Activated CD8-positive, alpha-beta memory T cell treated with anti-CD3 and anti-CD28 coated beads, Interleukin-2, amount 50 U/mL, for 24 hours (primary cell): ENCODE measurements around the gene KRTAP10-2.

ENCODE experiments used
- DNase-seq: peaks from one replicate; pipeline ENCODE4 v3.0.0-alpha.2; 2020; ENCODE audit errors: extremely low read depth

KRTAP10-2 gene

DNA sequence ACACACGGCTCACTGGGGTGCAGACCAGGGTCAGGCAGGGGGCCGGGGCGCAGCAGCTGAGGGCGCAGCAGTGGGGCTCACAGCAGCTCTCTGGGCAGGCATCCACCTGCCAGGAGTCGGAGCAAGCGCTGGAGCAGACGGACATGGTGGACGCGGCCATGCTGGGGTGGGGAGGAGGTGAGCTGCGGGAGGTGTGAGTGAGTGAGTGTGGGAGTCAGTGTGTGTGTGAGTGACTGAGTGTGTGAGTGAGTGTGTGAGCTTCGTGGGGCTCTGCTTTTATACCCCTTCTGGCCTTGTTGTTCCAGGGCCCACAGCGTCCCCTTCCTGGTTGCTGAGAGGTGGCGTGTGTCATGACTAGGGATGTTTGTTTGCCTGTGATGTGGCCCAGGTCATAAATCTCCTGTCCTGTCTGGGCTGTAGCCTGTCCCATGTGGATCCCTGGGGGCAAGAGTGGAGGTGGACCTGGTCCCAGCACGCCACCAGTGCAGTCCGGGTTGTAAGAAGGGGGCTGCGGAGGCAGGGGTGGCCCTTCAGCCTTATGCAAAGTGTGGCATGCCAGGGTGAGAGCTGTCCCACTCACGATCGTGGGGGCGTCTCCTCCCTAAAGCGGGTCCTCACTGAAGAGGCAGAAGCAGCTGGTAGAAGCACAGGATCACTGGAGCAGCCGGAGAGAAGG, 11.2 kb downstream of the KRTAP10-2 start, which contains the start of gene KRTAP10-1:
KRTAP10-1 (minus strand) TSS at position 205 of the 676 bp plus-strand sequence; CDS start at position 160, 45 bp downstream.
- DNase-seq: no peak

DNA sequence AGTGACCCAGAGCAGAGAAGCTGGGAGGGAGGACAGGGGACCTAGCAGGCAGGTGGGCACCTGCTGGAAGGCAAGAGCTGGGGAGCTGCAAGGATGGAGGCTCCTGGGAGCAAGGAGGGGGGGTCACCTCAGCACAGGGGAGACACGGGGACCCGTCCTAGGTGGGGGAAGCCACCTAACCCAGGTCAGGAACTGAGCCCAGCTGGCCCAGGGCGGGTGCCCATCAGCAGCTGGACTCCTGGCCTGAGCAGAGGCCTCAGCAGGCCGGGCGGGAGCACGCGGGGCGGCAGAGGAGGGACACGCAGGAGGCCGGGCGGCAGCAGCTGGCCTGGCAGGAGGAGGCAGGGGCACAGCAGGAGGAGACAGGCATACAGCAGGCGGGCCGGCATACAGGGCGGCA, 12.3 kb downstream of the KRTAP10-2 start:
- DNase-seq: no peak

DNA sequence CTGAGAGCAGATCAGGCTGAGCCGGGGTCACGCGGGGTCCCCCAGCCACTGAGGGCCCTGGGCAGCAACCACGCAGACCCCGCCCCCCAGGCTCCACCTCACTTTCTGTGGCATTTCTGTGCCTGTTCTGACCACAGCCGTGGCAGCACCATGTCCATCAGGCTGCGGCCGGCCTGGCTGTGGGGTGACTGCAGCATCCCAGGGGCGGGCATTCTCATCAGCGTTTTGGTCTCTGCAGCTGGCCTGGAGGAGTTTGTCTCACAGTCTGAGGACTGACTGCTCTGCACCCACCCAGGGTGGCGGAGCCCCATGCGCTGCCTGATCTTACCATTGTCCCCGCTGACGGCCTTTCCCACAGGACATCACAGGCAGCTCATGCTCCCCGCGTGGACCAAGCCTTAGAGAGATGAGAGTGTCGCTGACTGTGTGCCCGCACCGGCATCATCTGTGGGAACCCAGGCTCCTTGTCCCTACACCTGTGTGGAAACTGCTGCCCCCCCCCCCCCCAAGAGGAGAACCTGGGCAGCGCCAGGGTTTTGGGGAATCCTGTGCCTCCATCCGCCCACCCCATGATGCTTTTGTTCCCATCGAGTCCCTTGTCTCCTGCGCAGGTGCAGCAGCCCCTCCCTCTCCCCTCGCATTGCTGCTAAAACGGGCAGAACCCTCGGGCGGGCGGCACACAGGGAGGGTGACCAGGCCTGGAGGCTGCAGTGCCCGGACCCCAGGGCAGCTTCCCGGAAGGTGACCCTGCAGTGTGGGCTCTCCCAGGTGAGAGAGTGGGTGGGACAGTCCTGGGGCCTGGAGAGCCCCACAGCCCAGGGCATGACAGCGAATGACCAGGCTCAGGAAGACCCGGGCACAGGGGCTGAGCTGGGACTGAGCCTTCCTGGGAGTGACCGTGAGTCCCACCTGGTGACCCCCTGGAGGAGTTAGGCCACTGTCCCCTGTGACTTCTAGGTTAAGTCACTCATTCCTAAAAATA, 13.1 kb downstream of the KRTAP10-2 start:
- no peak for DNase-seq

DNA sequence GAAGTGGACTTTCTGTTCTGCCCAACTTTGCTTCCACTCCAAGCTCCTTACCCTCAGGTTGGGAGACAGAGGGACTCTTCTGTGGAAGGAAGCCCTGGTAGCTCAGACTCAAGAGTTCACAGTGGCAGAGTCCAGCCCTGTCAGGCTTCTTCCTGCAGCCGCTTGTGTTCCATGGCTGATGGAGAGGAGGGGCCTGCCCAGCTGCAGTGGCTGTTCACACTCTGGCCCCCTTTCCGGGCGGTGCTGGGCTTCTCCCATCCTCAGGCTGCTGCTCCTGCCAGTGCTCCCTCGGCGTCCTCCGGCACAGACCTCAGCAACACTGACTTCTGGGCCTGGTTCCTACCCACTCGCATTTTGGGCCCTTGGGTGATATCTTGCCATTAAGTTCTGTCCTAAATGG, 15.3 kb downstream of the KRTAP10-2 start:
- DNase-seq: no peak

DNA sequence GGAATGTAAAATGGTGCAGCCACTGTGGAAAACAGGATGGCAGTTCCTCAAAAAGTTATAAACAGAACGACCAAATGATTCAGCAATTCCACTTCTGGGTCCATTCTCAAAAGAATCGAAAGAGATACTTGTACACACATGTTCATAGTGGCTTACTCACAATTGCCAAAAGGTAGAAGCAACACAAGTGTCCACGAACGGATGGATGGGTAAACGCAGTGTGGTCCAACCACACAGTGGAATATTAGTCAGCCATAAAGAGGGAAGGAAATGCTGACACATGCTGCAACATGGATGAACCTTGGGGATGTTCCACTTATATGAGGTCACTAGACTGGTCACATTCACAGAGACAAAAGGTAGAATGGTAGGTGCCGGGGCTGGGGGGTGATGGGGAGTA, 16.6 kb downstream of the KRTAP10-2 start:
- DNase-seq: no peak

DNA sequence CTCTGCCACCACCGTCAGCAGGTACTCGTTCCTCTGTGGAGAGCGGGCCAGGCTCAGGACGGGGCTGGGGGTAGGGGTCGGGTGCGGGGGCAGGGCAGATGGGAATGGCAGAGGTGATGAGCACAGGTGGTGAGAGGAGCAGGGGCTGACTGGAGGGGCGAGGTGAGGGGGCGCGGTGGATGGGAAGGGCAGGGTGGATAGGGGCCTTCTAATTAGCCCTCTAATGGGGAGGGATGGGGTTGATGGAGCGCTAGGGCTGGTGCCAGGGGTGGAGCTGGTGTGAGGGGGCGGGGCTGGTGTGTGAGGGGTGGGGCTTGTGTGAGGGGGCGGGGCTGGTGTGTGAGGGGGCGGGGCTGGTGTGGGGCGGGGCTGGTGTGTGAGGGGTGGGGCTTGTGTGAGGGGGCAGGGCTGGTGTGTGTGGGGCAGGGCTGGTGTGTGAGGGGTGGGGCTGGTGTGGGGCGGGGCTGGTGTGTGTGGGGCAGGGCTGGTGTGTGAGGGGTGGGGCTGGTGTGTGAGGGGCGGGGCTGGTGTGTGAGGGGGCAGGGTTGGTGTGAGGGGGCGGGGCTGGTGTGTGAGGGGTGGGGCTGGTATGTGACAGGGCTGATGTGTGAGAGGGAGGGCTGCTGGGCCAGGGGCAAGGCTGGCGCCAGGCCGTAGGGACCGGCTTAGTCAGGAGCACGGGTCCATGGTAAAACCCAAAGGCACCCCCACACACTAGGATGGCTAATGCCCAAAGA, 17.2 kb downstream of the KRTAP10-2 start:
- no peak for DNase-seq

DNA sequence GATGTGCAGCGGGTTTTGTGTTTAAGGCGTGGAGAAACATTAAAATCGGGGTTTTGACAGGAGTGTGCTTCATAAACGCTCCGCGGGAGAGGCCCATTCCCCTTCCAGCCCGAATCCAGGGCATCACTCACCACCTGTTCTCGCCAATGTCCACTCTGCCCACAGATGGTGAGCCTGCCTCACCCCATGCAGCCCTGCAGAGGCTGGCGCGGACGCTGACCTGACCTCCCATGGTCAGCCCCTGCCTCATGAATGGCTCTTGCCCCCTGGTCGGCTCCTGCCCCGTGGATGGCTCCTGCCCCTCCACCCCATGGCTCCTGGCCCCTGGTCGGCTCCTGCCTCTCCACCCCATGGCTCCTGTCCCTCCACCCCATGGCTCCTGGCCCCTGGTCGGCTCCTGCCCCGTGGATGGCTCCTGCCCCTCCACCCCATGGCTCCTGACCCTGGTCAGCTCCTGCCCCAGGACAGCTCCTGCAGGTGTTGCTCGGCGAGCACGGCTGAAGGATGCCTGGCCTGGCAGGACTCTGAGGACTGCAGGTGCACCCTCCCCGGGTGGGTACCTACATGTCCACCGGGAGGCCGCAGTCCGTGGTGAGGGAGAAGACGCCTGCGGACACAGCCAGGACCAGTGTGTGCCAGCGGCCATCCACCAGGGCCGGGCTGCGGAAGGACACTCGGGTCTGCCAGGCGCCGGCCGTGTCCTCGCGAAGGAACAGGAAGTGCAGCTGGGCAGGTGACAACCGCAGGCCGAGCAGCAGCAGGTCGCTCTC, 18.0 kb downstream of the KRTAP10-2 start:
- DNase-seq: no peak

DNA sequence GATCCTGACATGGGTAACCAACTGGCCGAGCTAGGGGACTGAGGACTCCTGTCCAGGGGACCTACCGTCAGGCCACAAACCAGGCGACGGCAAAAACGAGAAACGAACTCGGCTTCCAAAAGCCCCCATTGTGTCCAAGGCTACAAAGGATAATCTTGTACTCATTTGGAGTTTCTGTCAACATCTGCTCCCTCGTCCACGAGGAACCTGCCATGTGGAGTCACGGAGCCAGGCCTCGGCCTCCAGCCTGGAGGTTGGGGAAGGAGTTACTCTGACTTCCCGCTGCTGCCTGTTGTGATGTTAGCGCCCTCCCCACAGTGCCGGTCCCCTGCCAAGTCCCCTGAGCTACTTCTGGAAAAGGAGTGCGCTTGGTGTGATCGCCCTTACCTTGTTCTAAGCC, 18.6 kb downstream of the KRTAP10-2 start:
- DNase-seq: no peak

DNA sequence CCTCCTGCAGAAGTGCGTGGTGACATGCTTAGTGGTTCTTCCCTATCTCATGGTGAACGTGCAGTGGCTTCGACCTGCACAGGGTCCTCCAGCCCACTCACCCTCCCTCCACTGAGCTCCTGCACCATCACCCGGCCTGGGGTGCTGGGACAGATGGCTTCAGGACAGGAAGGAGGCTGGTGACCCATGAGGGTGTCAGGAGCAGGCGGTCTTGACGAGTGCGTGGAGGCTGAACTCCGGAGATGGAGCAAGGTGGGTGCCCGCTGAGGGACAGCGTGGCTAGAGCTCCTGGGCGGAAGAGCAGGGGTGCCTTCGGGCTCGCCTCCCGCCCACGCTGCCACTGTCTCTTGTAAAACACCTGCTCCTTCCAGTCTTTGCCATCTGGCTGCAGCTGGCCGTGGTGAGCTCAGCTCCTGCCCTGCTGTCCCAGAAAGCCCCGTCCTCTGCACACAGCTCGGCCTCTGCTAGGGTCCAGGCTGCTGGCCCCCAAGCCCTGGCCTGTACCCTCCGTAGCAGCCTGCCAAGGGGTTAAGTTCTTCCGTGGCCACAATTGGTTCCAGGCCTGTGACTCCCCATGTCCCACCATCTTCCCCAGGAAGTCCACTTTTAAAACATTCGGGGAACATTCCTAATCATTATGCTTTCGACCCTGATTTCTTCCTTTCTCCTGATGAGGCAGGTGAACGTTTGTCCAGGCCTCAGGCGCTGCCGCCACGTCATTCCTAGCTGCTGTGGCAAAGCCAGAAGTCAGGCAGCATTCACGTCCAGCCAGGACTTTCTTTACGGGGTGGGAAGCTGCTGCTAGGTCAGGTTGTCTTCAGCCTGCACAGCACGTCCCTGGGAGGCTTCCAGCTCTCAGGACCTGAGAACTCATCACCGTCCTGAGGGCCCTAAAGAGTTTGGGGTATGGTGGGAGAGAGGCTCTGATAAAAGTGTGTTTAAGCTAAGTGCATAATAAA, 19.4 kb downstream of the KRTAP10-2 start:
- DNase-seq: no peak

DNA sequence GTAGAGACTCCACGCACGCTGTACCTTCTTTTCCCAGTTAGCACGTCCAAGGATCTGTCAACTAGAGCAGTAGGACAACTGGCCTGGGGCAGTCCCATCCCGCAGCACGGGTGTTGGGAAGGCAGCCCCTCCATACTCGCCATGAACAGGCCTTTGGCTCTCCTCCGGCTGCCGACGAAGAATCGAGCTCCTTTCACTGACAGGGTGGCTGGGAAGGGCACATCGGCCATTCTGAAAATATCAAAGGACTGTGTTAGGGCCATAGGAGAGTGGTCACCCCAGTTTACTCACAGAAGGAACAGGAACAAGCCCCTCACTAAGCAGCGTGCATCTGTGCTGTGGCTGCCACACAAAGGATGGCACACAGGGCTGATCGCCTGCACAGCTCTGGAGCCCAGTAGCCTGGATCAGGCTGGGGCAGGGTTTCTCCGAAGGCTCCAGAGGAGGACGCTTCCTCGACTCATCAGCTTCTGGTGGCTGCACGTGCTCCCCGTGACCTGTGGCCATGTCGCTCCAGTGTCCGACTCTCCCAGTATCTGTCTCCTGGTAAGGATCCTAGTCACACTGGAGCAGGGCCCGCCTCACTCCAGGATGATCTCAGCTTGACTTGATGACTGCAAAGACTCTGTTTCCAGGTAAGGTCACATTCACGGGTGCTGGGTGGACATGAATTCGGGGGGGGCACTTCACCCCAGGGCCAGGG, 20.3 kb downstream of the KRTAP10-2 start:
- DNase-seq: no peak

DNA sequence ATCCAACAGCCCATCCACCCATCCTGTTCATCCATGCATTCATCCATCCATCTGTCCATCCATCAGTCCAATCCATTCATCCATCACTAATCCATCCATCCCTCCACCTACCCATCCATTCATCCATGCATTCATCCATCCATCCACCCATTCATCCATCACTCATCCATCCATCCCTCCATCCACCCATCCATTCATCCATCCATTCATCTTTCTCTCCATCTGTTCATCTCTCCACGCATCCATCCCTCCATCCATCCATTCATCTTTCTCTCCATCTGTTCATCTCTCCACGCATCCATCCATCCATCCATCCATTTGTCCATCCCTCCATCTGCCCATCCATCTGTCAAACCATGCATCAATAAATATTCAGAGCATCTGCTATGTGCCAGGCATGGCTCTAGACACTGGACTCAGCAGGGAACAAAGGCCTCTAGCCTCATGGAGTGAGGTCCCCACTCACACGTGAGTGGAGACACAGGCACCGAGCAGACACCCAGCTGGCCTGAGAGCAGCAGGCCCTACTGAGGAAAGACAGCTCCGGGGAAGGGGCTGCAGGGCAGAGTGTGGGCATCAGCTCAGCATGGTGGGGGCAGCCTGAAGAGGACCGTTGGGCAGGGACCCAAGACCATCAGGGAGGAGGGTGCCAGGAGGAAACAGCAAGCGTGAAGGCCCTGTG, 20.9 kb downstream of the KRTAP10-2 start:
- DNase-seq: no peak

DNA sequence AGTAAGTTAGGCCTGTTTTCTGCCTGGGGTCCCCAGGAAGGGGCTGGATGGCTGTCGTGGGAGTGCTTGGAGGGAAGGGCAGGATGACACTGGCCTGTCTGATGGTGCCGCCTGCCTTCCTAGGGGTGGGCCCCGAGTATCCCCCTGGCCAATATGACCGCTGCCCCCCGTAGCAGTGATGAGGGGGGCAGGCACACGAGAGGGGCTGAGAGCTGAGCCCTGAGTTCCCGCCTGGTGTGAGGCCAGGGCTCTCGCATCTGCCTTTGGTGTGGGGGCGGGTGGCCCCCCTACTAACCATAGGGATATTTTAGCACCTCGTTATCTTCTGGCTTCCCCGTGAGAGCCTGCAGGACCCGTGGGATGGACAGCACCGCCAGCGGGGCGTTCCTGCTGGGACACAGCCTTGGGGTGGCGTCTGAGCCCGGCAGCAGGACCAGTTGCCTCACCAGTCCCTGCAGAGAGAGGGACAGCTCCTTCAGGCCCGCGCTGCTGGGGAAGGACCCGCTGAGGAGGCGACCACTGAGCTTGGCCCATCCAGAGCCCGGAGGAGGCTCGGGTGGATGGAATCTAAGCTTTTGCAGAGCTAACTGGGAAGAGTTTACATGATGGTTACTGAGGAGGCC, 21.7 kb downstream of the KRTAP10-2 start:
- DNase-seq: no peak

DNA sequence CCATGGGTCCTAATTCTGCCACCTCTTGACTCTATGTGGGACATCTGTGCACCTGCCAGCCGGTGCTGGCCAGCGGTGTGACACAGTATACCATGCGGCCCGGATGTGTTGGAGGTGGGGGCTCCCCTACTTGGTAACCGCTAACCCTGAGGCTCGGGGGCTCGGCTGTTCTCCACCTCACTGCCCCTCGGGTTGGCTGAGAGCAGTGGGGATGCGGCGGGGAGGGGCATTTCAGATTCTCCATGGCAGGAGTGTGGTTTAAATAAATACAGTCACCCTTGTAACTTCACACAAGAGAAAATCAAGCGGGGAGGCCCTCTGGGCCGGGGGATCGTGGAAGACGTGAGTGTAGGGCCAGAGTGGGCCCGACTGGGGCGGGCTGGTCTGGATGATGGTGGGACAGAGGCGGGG, 22.3 kb downstream of the KRTAP10-2 start:
- DNase-seq: no peak

DNA sequence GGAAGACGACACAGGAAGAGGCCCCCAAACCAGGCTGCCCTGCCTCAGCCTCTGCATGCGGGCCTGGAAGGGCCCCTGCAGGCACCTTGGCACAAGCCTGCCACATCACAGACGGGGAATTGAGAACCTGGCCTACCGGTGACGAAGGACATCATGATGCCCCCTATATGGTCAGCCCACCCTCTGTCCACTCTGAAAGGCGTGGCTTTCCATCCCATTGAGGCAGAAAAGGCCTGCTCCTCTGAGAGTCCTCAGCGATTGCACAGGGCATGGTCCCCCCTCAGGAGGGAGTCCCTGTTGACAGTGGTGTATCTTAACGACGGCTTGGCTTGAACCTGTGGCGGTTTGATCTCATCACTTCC, 22.7 kb downstream of the KRTAP10-2 start:
- no peak for DNase-seq

DNA sequence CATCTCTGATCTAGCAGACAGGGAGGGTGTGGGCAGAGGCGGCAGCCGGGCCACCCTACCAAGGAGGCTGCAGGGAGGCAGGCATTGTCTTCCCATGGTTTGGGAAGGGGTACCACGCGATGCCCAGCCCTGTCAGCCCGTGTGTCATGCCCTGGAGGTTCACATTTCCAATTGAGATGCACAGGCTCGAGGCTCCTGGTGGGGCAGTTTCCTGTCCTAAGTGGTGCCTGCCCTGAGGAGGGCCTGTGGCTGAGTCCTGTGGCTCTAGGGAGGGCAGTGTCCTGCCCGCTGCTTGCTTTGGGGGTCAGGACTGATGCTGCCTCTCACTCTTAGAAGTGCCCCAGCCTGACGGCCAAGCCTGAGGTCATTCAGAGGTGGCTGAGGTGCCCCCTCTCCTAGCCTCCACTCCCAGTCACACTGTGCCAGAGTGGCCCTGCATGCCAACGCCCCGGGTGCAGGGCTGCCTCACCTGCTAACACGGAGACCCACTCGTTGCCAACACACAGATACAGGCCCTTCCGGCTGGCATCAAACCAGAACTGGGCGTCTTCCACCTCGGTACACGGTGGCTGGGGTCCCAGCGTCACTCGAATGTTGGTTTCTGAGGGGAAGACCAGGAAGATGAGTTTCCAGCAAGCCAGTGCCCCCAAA, 23.2 kb downstream of the KRTAP10-2 start:
- DNase-seq: no peak

DNA sequence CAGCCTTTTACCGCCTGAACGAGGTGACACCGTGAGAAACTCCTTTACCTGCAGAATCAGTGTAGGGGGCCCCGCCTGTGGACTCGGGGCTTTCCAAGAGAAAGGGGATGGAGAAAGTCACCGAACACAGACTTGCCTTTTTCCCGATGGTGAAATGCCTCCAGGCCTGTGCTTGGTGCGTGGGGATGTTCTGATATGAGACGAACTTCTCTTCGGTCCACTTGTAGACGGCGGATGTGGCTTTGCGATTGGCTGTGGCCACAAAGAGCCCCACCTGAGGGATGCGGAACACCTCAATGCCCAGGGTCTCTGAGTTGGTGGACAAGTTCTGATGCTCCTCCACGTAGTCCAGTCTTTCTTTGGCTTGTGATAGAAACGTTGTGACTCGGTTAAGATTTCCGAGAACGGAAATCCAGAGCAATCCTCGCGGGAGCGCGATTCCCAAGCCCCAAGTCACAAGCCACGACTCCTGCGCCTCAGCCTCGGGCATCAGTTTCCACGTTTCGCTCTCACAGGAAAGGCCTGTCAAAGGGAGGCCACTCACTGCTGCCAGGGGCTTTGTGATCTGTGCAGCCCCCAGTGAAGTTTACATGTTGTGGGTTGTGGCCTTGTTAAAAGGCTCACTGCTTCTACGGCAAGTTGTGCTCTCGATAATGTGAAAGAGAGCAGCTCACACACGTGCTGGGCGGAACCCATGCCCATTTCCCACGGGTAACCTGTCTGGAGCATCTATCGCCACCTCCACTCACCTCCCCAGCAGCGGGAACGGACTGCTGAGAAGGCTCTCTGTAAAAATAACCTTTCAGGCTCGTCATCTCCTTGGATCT, 23.9 kb downstream of the KRTAP10-2 start:
- no peak for DNase-seq
